ENCODE results near the gene KCNQ2.

Gene KCNQ2

DNA sequence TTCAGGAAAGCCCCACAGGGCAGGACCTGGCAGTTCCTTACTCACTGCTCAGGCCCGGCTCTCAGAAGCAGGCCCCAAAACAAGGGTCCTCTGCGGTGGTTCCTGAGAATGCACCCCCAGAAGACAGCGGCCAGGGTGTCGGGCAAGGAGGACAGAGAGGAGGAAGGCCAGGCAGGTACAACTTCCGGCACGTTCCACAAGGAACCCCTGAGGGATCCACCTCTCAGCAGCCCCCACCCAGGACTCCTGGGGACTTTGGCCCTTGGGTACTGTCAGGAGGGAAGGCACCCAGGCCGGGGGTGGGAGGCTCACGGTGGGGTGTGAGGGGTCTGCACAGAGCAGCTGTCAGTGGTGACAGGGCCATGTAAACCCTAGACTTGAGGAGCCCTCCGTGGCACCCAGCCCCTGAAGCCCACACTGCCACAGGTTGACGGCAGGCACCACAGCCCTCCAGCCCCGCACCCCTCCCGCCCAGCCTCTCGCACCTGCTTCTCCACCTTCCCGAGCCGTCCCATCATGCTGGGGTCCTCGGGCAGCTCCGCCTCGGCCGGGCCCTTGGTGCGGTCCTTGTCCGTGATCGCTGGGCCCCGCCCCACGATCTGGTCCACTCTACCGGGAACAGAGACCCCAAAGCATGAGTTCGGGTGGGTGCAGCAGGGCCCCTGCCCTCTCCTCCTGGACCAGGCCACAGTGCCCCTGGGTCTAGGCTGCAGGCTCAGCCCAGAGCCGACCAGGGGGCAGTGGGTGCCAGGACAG lies 64.3 kb downstream of the KCNQ2 start:
- no peak for TF ChIP-seq POLR2A (IDR thresholded peaks at IDR 0.05; ENCODE audit: low read depth, low read length)
- TF ChIP-seq TAF1 (IDR thresholded peaks at IDR 0.05; ENCODE audit: borderline replicate concordance, low read depth, low read length) = no peak
- no peak for DNase-seq (ENCODE audit: insufficient read length)
- no peak for FAIRE-seq

- DNase-seq (ENCODE audit: insufficient read length) (no peak), FAIRE-seq (no peak)
- TF ChIP-seq POLR2AphosphoS5 (IDR thresholded peaks at IDR 0.05; ENCODE audit: low read depth, low read length) = no peak
- TF ChIP-seq POLR2A (IDR thresholded peaks at IDR 0.05; ENCODE audit: low read depth, low read length) = no peak
- no peak for TF ChIP-seq TAF1 (IDR thresholded peaks at IDR 0.05; ENCODE audit: borderline replicate concordance, low read depth, low read length)
These were observed 65.7 kb downstream of the KCNQ2 start for GRCh38 chr20:63406617-63407245.

GRCh38 chr20:63406011-63406410 lies 66.4 kb downstream of the KCNQ2 start:
- TF ChIP-seq POLR2A (IDR thresholded peaks at IDR 0.05; ENCODE audit: low read depth, low read length) (no peak), POLR2AphosphoS5 (IDR thresholded peaks at IDR 0.05; ENCODE audit: low read depth, low read length) (no peak), TAF1 (IDR thresholded peaks at IDR 0.05; ENCODE audit: borderline replicate concordance, low read depth, low read length) (no peak)
- DNase-seq (ENCODE audit: insufficient read length) (no peak), FAIRE-seq (no peak)

- no peak for TF ChIP-seq TAF1 (IDR thresholded peaks at IDR 0.05; ENCODE audit: borderline replicate concordance, low read depth, low read length)
- TF ChIP-seq POLR2A (IDR thresholded peaks at IDR 0.05; ENCODE audit: low read depth, low read length) = no peak
- no peak for TF ChIP-seq POLR2AphosphoS5 (IDR thresholded peaks at IDR 0.05; ENCODE audit: low read depth, low read length)
- FAIRE-seq (no peak), DNase-seq (ENCODE audit: insufficient read length) (no peak)
These were observed 67.2 kb downstream of the KCNQ2 start for GRCh38 chr20:63405102-63405730.

DNA sequence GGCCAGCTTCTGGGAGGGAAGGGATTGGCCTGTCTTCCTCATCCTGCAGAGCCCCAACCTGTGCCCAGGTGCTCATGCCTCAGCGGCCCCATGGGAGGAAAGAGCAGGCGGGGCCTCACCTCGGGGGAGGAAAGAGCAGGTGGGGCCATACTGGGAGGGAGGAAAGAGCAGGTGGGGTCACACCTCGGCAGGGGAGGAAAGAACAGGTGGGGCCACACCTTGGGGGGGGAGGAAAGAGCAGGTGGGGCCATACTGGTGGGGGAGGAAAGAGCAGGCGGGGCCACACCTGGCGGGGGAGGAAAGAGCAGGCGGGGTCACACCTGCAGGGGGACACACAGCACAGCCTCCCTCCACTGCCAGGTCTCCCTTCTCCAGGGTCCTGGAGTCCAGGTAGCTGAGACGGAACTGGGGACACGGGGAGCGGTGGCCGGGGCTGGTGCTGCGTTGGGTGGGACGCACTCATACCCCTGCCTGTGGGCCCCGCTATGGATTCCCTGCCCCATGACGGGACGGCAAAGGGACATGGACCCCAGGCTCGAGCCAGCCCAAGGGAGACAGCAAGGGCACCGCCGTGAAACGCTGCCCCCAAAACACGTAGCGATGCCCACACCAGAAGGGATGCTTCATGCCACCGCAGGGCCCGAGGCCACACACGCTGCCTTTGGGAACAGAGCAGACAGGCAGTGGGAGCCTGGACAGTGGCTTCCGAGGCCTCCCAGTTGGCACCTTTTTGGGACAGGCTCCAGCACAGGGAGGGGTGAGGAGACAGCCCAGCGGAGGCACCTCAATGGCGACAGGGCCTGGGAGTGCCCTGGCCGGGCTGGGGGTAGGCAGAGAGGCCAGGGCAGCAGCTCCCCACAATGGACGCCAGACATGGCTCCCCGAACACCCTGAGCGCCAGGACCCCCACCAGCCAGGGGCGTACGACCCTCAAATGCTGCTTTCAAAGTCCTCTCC lies 68.0 kb downstream of the KCNQ2 start:
- TF ChIP-seq POLR2AphosphoS5 (IDR thresholded peaks at IDR 0.05; ENCODE audit: low read depth, low read length) = no peak
- no peak for TF ChIP-seq TAF1 (IDR thresholded peaks at IDR 0.05; ENCODE audit: borderline replicate concordance, low read depth, low read length)
- no peak for TF ChIP-seq POLR2A (IDR thresholded peaks at IDR 0.05; ENCODE audit: low read depth, low read length)
- DNase-seq (ENCODE audit: insufficient read length) = no peak
- no peak for FAIRE-seq

- TF ChIP-seq POLR2AphosphoS5 (IDR thresholded peaks at IDR 0.05; ENCODE audit: low read depth, low read length) (no peak), POLR2A (IDR thresholded peaks at IDR 0.05; ENCODE audit: low read depth, low read length) (no peak), TAF1 (IDR thresholded peaks at IDR 0.05; ENCODE audit: borderline replicate concordance, low read depth, low read length) (no peak)
- DNase-seq (ENCODE audit: insufficient read length) = no peak
- no peak for FAIRE-seq
These were observed 68.9 kb downstream of the KCNQ2 start for GRCh38 chr20:63403403-63404105.

DNA sequence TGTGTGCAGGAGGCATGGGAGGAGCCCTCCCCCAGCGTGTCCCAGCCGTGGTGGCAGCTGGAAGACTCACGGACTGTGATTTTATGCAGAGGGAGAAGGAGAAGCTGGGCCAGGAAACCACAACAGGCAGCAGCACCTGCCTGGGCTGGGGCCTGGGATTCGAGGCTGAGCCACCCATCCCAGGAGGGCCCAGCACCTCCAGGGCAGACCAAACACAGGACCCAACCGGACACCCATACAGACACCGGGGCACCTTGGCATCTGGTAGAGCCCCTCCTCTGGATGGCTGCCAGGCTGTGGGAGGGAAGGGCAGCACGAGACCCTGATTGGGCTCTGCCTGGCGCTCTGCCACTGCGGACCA lies 69.6 kb downstream of the KCNQ2 start:
- DNase-seq (ENCODE audit: insufficient read length) = no peak
- FAIRE-seq = no peak
- TF ChIP-seq POLR2AphosphoS5 (IDR thresholded peaks at IDR 0.05; ENCODE audit: low read depth, low read length) (no peak), TAF1 (IDR thresholded peaks at IDR 0.05; ENCODE audit: borderline replicate concordance, low read depth, low read length) (no peak), POLR2A (IDR thresholded peaks at IDR 0.05; ENCODE audit: low read depth, low read length) (no peak)

DNA sequence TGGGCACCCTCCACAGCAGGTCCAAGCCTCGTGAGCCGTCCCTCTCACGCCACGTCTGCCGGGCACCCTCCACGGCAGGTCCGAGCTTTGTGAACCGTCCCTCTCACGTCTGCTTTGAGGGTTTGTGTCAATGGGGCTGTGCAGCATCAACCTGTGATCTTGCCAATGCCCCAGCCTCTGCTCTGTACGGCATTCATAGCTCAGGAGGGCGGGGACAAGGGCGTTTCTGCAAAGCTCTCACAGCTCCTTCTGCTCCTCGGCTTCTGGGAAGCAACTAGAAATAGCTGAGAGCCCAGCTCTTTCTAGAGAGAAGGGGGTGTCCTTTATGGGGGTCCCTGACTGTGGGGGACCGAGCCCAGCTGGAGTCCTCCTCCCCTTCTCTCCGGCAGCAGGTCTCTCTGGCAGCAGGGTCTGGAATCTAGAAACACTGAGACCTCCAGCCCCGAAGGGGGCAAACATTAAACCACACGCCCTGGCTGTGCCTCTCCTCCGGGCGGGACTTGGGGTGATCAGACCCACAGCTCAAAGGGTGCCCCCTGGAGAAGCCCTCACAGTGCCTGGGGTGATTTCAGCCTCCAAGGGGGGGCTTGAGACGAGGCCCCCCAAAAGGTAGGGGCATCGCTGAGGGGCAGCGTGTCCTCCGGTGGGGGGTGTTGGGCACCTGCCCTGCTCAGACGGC lies 70.1 kb downstream of the KCNQ2 start:
- FAIRE-seq (no peak), DNase-seq (ENCODE audit: insufficient read length) (no peak)
- TF ChIP-seq POLR2A (IDR thresholded peaks at IDR 0.05; ENCODE audit: low read depth, low read length) (no peak), TAF1 (IDR thresholded peaks at IDR 0.05; ENCODE audit: borderline replicate concordance, low read depth, low read length) (no peak), POLR2AphosphoS5 (IDR thresholded peaks at IDR 0.05; ENCODE audit: low read depth, low read length) (no peak)

- DNase-seq (ENCODE audit: insufficient read length) = no peak
- FAIRE-seq = no peak
- no peak for TF ChIP-seq POLR2A (IDR thresholded peaks at IDR 0.05; ENCODE audit: low read depth, low read length)
These were observed 70.9 kb downstream of the KCNQ2 start for GRCh38 chr20:63401384-63402110.
